ENCODE results near the gene KCNN3. TPM values are rescaled to one million over a fixed set of nuclear protein-coding genes. Genes with fewer than 3 reads are reported as not detected.

The KCNN3 gene
- total RNA-seq, 4 donors from 2014 or later, result 3.6 to 17.0 (median 12.4) TPM

- Histone ChIP-seq H3K4me1 (peaks cover 0 to 9% (median 5%) of the 10 kb centered on the region in 4 donors), H3K4me3 (no peak overlapping the region), H3K27me3 (peaks cover 0 to 7% (median 0%) of the 10 kb centered on the region in 4 donors), H3K27ac (replicated peaks in 1 of 4) (no peak overlapping the region), H3K36me3 (no peaks in the 10 kb centered on the region), H3K9me3 (no peaks in the 10 kb centered on the region)
- no peak for TF ChIP-seq CTCF (IDR thresholded peaks at IDR 0.05)
- TF ChIP-seq POLR2A (IDR thresholded peaks at IDR 0.05; ENCODE audit: low read depth), result no peak
- TF ChIP-seq POLR2AphosphoS5 (IDR thresholded peaks at IDR 0.05), result no peak
- no peak for DNase-seq (ENCODE audit: extremely low spot score)
- intact Hi-C loops (cut with DNase I), result no loop called here
- WGBS, result 65% methylated on average over 11 of the region's 17 CpGs
These were observed 7.4 kb upstream of the KCNN3 start for GRCh38 chr1:154877370-154877974.

GRCh38 chr1:154876842-154877369 is 6.8 kb upstream of the KCNN3 start:
- Histone ChIP-seq H3K4me1 (peaks cover 0 to 9% (median 5%) of the 10 kb centered on the region in 4 donors), H3K36me3 (no peaks in the 10 kb centered on the region), H3K9me3 (no peaks in the 10 kb centered on the region), H3K27me3 (peaks cover 0 to 7% (median 0%) of the 10 kb centered on the region in 4 donors), H3K27ac (replicated peaks in 1 of 4) (no peak overlapping the region), H3K4me3 (no peak overlapping the region)
- DNase-seq (ENCODE audit: extremely low spot score), result no peak
- intact Hi-C loops (cut with DNase I), result no loop called here
- TF ChIP-seq POLR2A (IDR thresholded peaks at IDR 0.05; ENCODE audit: low read depth) (no peak), POLR2AphosphoS5 (IDR thresholded peaks at IDR 0.05) (no peak)
- WGBS, result 63% methylated on average over 3 of the region's 3 CpGs

- TF ChIP-seq POLR2AphosphoS5 (IDR thresholded peaks at IDR 0.05), result no peak
- no peak for TF ChIP-seq EP300 (IDR thresholded peaks at IDR 0.05)
- no peak for TF ChIP-seq POLR2A (IDR thresholded peaks at IDR 0.05; ENCODE audit: low read depth)
- no peak for TF ChIP-seq CTCF (IDR thresholded peaks at IDR 0.05)
- H3K27ac ChIP-seq (replicated peaks in 1 of 4), result no peak overlapping the region
- H3K36me3 ChIP-seq, result no peaks in the 10 kb centered on the region
- peaks cover 11 to 25% (median 19%) of the 10 kb centered on the region in 4 donors for H3K4me1 ChIP-seq
- DNase-seq (ENCODE audit: extremely low spot score), result no peak
- intact Hi-C loops (cut with DNase I), result no loop called here
- WGBS, result 91% methylated on average over 5 of the region's 5 CpGs
- H3K9me3 ChIP-seq, result no peaks in the 10 kb centered on the region
- H3K4me3 ChIP-seq, result no peak overlapping the region
- H3K27me3 ChIP-seq, result peaks cover 0 to 16% (median 2%) of the 10 kb centered on the region in 4 donors
These were observed 4.4 kb upstream of the KCNN3 start for GRCh38 chr1:154874465-154874864.

GRCh38 chr1:154873321-154873950 is 3.4 kb upstream of the KCNN3 start:
- Histone ChIP-seq H3K4me1 (peaks cover 18 to 31% (median 26%) of the 10 kb centered on the region in 4 donors), H3K36me3 (no peaks in the 10 kb centered on the region), H3K27ac (replicated peaks in 1 of 4) (no peak overlapping the region), H3K27me3 (peaks cover 0 to 25% (median 2%) of the 10 kb centered on the region in 4 donors), H3K4me3 (no peak overlapping the region), H3K9me3 (no peaks in the 10 kb centered on the region)
- DNase-seq (ENCODE audit: extremely low spot score), result no peak
- WGBS, result 80% methylated on average over 9 of the region's 9 CpGs
- intact Hi-C loops (cut with DNase I), result no loop called here
- TF ChIP-seq EP300 (IDR thresholded peaks at IDR 0.05) (no peak), POLR2A (IDR thresholded peaks at IDR 0.05; ENCODE audit: low read depth) (no peak), POLR2AphosphoS5 (IDR thresholded peaks at IDR 0.05) (no peak), CTCF (IDR thresholded peaks at IDR 0.05) (no peak)

- 8% methylated on average over 1 of the region's 1 CpG for WGBS
- intact Hi-C loops (cut with DNase I), result no loop called here
- no peaks in the 10 kb centered on the region for H3K9me3 ChIP-seq
- peaks cover 0 to 36% (median 2%) of the 10 kb centered on the region in 4 donors for H3K27me3 ChIP-seq
- H3K27ac ChIP-seq (replicated peaks in 1 of 4), result no peak overlapping the region
- DNase-seq (ENCODE audit: extremely low spot score), result no peak
- peaks cover 35 to 43% (median 41%) of the 10 kb centered on the region in 4 donors for H3K4me1 ChIP-seq
- H3K36me3 ChIP-seq, result no peaks in the 10 kb centered on the region
- no peak overlapping the region for H3K4me3 ChIP-seq
- TF ChIP-seq POLR2A (IDR thresholded peaks at IDR 0.05; ENCODE audit: low read depth) (no peak), POLR2AphosphoS5 (IDR thresholded peaks at IDR 0.05) (no peak)
These were observed 1.3 kb upstream of the KCNN3 start for GRCh38 chr1:154871374-154871773.

Measured in esophagus muscularis mucosa (tissue), 4 donors.